ENCODE measurements around the gene TXN2. TPM values are rescaled to one million over a fixed set of nuclear protein-coding genes. Genes with fewer than 3 reads are reported as not detected.

Gene TXN2
- total and polyA plus RNA-seq, 2 of the 4 experiments (the other 2 are of a cell fraction) = 49.6 to 166 TPM

- no peak overlapping the region for H2AFZ ChIP-seq (replicated peaks; ENCODE audit: low read length, poor library complexity)
- no peak overlapping the region for H3K4me3 ChIP-seq (ENCODE audit: insufficient read depth, low read depth, low read length)
- H3K14ac ChIP-seq (replicated peaks; ENCODE audit: low read depth, low read length) = no peak overlapping the region
- no peaks in the 10 kb centered on the region for H3K9me3 ChIP-seq (ENCODE audit: control insufficient read depth, insufficient read depth, low read length)
- WGBS, 2 experiments (ENCODE audit: extremely low coverage in 2 of 2, insufficient read length in 1 of 2) = no CpG with 5 or more reads among the region's 3 CpGs
- ChIA-PET CTCF (interaction anchor here (1.6 kb wide), 1 partner anchor 336 kb away, joined by 3 read pairs; no protein-coding TSS in a partner anchor), POLR2A (ENCODE audit: unreplicated experiment) (no interaction called here)
- DNase-seq = no peak
- no peak overlapping the region for H3K18ac ChIP-seq (ENCODE audit: low read depth, low read length)
- no peak overlapping the region for H3K4ac ChIP-seq (ENCODE audit: low read depth, low read length)
- no peak overlapping the region for H3K27ac ChIP-seq (ENCODE audit: insufficient read depth, low read length)
- intact Hi-C loops (cut with micrococcal nuclease) (no loop called here), dilution Hi-C loops (cut with HindIII; ENCODE audit: low sequenced_read_pairs, unreplicated experiment) (no loop called here), in situ Hi-C loops (cut with MboI; ENCODE audit: low sequenced_read_pairs) (loop anchor here (25.0 kb wide), 1 partner anchor 1208 kb away; no protein-coding TSS in a partner anchor)
- no peak overlapping the region for H2BK15ac ChIP-seq (ENCODE audit: low read depth, low read length)
- no peak overlapping the region for H2AK5ac ChIP-seq (ENCODE audit: low read depth, low read length)
- no peak overlapping the region for H2AK9ac ChIP-seq (replicated peaks; ENCODE audit: low read depth, low read length, poor library complexity)
- no peak overlapping the region for H3K4me2 ChIP-seq (ENCODE audit: low read depth, low read length)
- no peak overlapping the region for H4K91ac ChIP-seq (ENCODE audit: insufficient read depth, low read depth, low read length)
- no peak overlapping the region for H3K9ac ChIP-seq (ENCODE audit: low read depth, low read length)
- no peak overlapping the region for H3K23ac ChIP-seq (ENCODE audit: low read depth, low read length)
- H3K36me3 ChIP-seq (ENCODE audit: control insufficient read depth, insufficient read depth, low read length) = peaks cover 85% of the 10 kb centered on the region
- H3K27me3 ChIP-seq (ENCODE audit: control insufficient read depth, insufficient read depth, low read length) = no peaks in the 10 kb centered on the region
- no peaks in the 10 kb centered on the region; the same call in 1 of the 2 replicates for H3K9me1 ChIP-seq (ENCODE audit: insufficient read depth, low read length)
- H2BK120ac ChIP-seq (ENCODE audit: low read depth, low read length) = no peak overlapping the region
- no peaks in the 10 kb centered on the region for H3K4me1 ChIP-seq (ENCODE audit: control insufficient read depth, insufficient read depth, low read length)
- no peak overlapping the region for H4K5ac ChIP-seq (ENCODE audit: low read depth, low read length)
- TF ChIP-seq RFX5 (IDR thresholded peaks at IDR 0.05; ENCODE audit: low read depth, low read length) (no peak), FOS (IDR thresholded peaks at IDR 0.05; ENCODE audit: low read depth, low read length) (no peak), MAZ (IDR thresholded peaks at IDR 0.05; ENCODE audit: borderline replicate concordance, low read depth, low read length) (no peak), BHLHE40 (IDR thresholded peaks at IDR 0.05; ENCODE audit: low read depth, low read length) (no peak), CTCF (conservative IDR thresholded peaks at IDR 0.05; ENCODE audit: low read depth, low read length) (no peak), RCOR1 (IDR thresholded peaks at IDR 0.05; ENCODE audit: insufficient replicate concordance, low read length) (no peak), POLR2A (IDR thresholded peaks at IDR 0.05; ENCODE audit: low read depth, low read length) (no peak), CHD1 (IDR thresholded peaks at IDR 0.05; ENCODE audit: low read depth, low read length) (no peak), SMC3 (IDR thresholded peaks at IDR 0.05; ENCODE audit: low read depth, low read length) (no peak), RAD21 (IDR thresholded peaks at IDR 0.05; ENCODE audit: low read length) (no peak), MXI1 (IDR thresholded peaks at IDR 0.05; ENCODE audit: borderline replicate concordance, low read depth, low read length) (no peak), MAFK (IDR thresholded peaks at IDR 0.05; ENCODE audit: low read depth, low read length) (no peak), CEBPB (IDR thresholded peaks at IDR 0.05; ENCODE audit: low read depth, low read length) (no peak), NFE2L2 (IDR thresholded peaks at IDR 0.05; ENCODE audit: low read depth, low read length) (no peak)
- TF ChIP-seq, protein P1, sequence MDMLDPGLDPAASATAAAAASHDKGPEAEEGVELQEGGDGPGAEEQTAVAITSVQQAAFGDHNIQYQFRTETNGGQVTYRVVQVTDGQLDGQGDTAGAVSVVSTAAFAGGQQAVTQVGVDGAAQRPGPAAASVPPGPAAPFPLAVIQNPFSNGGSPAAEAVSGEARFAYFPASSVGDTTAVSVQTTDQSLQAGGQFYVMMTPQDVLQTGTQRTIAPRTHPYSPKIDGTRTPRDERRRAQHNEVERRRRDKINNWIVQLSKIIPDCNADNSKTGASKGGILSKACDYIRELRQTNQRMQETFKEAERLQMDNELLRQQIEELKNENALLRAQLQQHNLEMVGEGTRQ (IDR thresholded peaks at IDR 0.05; ENCODE audit: low read depth, low read length) = no peak
- TF ChIP-seq, protein P2, sequence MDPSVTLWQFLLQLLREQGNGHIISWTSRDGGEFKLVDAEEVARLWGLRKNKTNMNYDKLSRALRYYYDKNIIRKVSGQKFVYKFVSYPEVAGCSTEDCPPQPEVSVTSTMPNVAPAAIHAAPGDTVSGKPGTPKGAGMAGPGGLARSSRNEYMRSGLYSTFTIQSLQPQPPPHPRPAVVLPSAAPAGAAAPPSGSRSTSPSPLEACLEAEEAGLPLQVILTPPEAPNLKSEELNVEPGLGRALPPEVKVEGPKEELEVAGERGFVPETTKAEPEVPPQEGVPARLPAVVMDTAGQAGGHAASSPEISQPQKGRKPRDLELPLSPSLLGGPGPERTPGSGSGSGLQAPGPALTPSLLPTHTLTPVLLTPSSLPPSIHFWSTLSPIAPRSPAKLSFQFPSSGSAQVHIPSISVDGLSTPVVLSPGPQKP (IDR thresholded peaks at IDR 0.05; ENCODE audit: borderline replicate concordance, low read depth, low read length) = no peak
- H4K20me1 ChIP-seq (ENCODE audit: insufficient read depth, low read length) = peaks cover 11% of the 10 kb centered on the region; the same call in 1 of the 2 replicates
- peaks cover 29 to 40% of the 10 kb centered on the region in 2 experiments for H3K79me1 ChIP-seq (ENCODE audit: low read depth in 1 of 2, low read length in 2 of 2)
- ATAC-seq (ENCODE audit: low read depth) = no peak
- no TSS peak for BruUV-seq (replicated peaks)
- H4K8ac ChIP-seq (ENCODE audit: low read depth in 2 of 2, low read length in 2 of 2) = no peak overlapping the region
- H2BK5ac ChIP-seq (ENCODE audit: low read depth, low read length, poor library complexity, severe bottlenecking) = no peak overlapping the region
- no peak overlapping the region for H2BK20ac ChIP-seq (ENCODE audit: low read depth, low read length)
- no peak overlapping the region for H3K56ac ChIP-seq (ENCODE audit: extremely low read depth, insufficient read depth, low read length)
These were observed 39.0 kb upstream of the TXN2 start for GRCh38 chr22:36520423-36520822.

Measured in IMR-90 (cell line).